ENCODE measurements around the gene DHX34.
"Not testable (repeated sequence)": the region's sequence is repeated elsewhere in the genome, so short reads cannot be mapped to it uniquely, and the experiment has no call there.

GRCh38 chr19:47346024-47346423 is 3.1 kb upstream of the DHX34 start:
- TF ChIP-seq CTCF, EZH2phosphoT487 (IDR thresholded peaks at IDR 0.05; ENCODE audit: low read length): not testable (repeated sequence)

Measured in MM.1S (cell line).